GM23338 (cell line): Measurements from ENCODE around the gene KCNB1.

Experiments
- EZH2 ChIP-seq: fragments of 200-600 bp; sonication (generic); IDR thresholded peaks from one replicate; pipeline ENCODE4 v1.8.0; 2017; ENCODE audit warnings: antibody characterized with exemption, mild to moderate bottlenecking, low read depth; ENCODE audit not compliant: unreplicated experiment
- EZH2phosphoT487 ChIP-seq: fragments of 200-600 bp; sonication (generic); IDR thresholded peaks from one replicate; pipeline ENCODE4 v1.8.1; 2018; ENCODE audit warnings: antibody characterized with exemption; ENCODE audit not compliant: unreplicated experiment
- POLR2AphosphoS5 ChIP-seq: IDR thresholded peaks from 2 replicates; pipeline ENCODE4 v1.6.1; 2016; ENCODE audit warnings: antibody characterized with exemption, low read depth
- STAT1 ChIP-seq: IDR thresholded peaks from one replicate; pipeline ENCODE4 v1.6.1; 2016; ENCODE audit warnings: antibody characterized with exemption; ENCODE audit not compliant: unreplicated experiment
- TF ChIP-seq, protein P1 (sequence below), 2 experiments: fragments of 200-600 bp in 1 of 2; sonication (generic) in 1 of 2; conservative IDR thresholded peaks; 2 replicates each; pipeline versions ENCODE4 v1.5.1 to v1.6.1; 2016 to 2017; ENCODE audit warnings: antibody characterized with exemption in 2 of 2, low read depth in 2 of 2, mild to moderate bottlenecking in 2 of 2, moderate library complexity in 1 of 2
- TF ChIP-seq, protein P2 (sequence below): IDR thresholded peaks from one replicate; pipeline ENCODE4 v1.6.1; 2018; ENCODE audit warnings: antibody characterized with exemption; ENCODE audit not compliant: unreplicated experiment

DNA sequence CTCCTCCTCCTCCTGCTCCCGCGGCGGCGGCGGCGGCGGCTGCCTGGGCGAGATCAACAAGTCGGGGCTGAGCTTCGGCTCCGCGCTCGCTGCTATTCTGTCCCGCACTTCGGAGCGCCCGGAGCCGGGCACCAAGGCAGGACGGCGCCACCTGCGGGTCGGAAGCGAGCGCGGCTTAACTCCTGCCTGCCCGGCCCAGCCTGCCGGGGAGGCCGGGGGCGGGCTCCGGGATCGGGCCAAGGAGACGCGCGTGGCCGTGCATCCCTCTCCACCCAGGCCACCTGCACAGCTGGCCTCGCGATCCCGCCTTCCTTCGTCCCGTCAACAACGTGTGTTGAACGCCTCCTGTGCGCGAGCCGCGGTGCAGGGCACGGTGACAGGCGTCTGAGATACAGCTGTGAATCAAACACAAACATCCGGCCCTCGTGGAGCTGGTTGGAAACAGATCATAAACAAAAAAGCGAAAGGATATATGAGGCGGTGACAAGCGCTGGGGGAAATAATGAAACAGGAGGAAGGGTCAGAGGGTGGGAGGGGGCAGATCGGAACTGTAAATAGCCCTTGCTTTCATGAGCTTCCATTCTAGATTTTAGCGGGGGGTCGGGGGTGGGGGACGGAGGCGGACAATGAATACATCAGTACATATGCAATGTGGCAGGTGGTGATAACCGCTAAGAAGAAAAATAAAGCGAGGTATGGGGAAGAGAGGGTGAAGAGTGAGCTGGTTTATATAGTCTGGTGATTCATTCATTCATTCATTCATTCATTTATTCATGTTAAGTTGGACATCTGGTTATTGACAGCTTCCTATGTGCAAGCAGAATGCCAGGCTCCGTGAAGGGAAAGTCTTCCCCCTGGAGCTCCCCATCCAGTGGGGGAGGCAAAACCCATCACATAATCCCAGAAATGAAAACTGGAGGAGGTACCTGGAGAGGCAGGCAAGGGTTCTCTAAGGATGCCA is 2.0 kb upstream of the KCNB1 start:
- TF ChIP-seq, protein P1, sequence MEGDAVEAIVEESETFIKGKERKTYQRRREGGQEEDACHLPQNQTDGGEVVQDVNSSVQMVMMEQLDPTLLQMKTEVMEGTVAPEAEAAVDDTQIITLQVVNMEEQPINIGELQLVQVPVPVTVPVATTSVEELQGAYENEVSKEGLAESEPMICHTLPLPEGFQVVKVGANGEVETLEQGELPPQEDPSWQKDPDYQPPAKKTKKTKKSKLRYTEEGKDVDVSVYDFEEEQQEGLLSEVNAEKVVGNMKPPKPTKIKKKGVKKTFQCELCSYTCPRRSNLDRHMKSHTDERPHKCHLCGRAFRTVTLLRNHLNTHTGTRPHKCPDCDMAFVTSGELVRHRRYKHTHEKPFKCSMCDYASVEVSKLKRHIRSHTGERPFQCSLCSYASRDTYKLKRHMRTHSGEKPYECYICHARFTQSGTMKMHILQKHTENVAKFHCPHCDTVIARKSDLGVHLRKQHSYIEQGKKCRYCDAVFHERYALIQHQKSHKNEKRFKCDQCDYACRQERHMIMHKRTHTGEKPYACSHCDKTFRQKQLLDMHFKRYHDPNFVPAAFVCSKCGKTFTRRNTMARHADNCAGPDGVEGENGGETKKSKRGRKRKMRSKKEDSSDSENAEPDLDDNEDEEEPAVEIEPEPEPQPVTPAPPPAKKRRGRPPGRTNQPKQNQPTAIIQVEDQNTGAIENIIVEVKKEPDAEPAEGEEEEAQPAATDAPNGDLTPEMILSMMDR (conservative IDR thresholded peaks at IDR 0.05; ENCODE audit: low read depth in 2 of 2): peak; percentile 64 to 87
- TF ChIP-seq EZH2phosphoT487 (no peak), STAT1 (no peak), POLR2AphosphoS5 (no peak), EZH2 (no peak)
- TF ChIP-seq, protein P2, sequence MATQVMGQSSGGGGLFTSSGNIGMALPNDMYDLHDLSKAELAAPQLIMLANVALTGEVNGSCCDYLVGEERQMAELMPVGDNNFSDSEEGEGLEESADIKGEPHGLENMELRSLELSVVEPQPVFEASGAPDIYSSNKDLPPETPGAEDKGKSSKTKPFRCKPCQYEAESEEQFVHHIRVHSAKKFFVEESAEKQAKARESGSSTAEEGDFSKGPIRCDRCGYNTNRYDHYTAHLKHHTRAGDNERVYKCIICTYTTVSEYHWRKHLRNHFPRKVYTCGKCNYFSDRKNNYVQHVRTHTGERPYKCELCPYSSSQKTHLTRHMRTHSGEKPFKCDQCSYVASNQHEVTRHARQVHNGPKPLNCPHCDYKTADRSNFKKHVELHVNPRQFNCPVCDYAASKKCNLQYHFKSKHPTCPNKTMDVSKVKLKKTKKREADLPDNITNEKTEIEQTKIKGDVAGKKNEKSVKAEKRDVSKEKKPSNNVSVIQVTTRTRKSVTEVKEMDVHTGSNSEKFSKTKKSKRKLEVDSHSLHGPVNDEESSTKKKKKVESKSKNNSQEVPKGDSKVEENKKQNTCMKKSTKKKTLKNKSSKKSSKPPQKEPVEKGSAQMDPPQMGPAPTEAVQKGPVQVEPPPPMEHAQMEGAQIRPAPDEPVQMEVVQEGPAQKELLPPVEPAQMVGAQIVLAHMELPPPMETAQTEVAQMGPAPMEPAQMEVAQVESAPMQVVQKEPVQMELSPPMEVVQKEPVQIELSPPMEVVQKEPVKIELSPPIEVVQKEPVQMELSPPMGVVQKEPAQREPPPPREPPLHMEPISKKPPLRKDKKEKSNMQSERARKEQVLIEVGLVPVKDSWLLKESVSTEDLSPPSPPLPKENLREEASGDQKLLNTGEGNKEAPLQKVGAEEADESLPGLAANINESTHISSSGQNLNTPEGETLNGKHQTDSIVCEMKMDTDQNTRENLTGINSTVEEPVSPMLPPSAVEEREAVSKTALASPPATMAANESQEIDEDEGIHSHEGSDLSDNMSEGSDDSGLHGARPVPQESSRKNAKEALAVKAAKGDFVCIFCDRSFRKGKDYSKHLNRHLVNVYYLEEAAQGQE: peak; percentile 47
